SKM-1 (cell line): Measurements from ENCODE around the gene BICRA.
"Not testable (repeated sequence)": the region's sequence is repeated elsewhere in the genome, so short reads cannot be mapped to it uniquely, and the experiment has no call there.

Experiments used
- DNase-seq: peaks from one replicate; lab custom pipeline; 2025; ENCODE audit not compliant: unreplicated experiment; lab: John Stamatoyannopoulos, UW

BICRA gene

GRCh38 chr19:47608969-47609905 is at the start of gene BICRA:
TSS of gene BICRA (plus strand) at chr19:47609134. CDS start at chr19:47673575, 64,441 bp downstream.
- DNase-seq = peak; percentile 15

- DNase-seq = no peak
Measured at GRCh38 chr19:47560999-47561398, 47.9 kb upstream of the BICRA start.

GRCh38 chr19:47561440-47562057 is 47.4 kb upstream of the BICRA start:
- DNase-seq = no peak

- no peak for DNase-seq
Measured at GRCh38 chr19:47564081-47564480, 44.9 kb upstream of the BICRA start.

- DNase-seq = no peak
Measured at GRCh38 chr19:47569331-47569730, 39.6 kb upstream of the BICRA start.

GRCh38 chr19:47572635-47573034 is 36.3 kb upstream of the BICRA start:
- no peak for DNase-seq

- DNase-seq = no peak
Measured at GRCh38 chr19:47573071-47574026, 35.6 kb upstream of the BICRA start, which contains the start of gene ZNF541. TSS of gene ZNF541 (minus strand) at chr19:47573148. CDS start at chr19:47555856, 17,292 bp downstream.

GRCh38 chr19:47580397-47580796 is 28.5 kb upstream of the BICRA start:
- no peak for DNase-seq

- no peak for DNase-seq
Measured at GRCh38 chr19:47581605-47582319, 27.2 kb upstream of the BICRA start.

- DNase-seq = no peak
Measured at GRCh38 chr19:47582320-47582909, 26.5 kb upstream of the BICRA start.

GRCh38 chr19:47583161-47583560 is 25.8 kb upstream of the BICRA start:
- DNase-seq = not testable (repeated sequence)

- DNase-seq = no peak
Measured at GRCh38 chr19:47587295-47587694, 21.6 kb upstream of the BICRA start.

- no peak for DNase-seq
Measured at GRCh38 chr19:47589824-47590223, 19.1 kb upstream of the BICRA start.

- DNase-seq = no peak
Measured at GRCh38 chr19:47593860-47594259, 15.1 kb upstream of the BICRA start.

- peak; percentile 51 for DNase-seq
Measured at GRCh38 chr19:47595944-47596343, 13.0 kb upstream of the BICRA start.

GRCh38 chr19:47598407-47599349 is 10.3 kb upstream of the BICRA start:
- no peak for DNase-seq

- DNase-seq = not testable (repeated sequence)
Measured at GRCh38 chr19:47599671-47600245, 9.2 kb upstream of the BICRA start.
